Astrocyte (in vitro differentiated cells and primary cell): ENCODE data around the gene CABP1.

Experiments used
- CTCF ChIP-seq: IDR thresholded peaks from 2 replicates; pipeline ENCODE4 v1.5.1; 2011; ENCODE audit warnings: low read depth, mild to moderate bottlenecking, inconsistent platforms, low read length, moderate library complexity; ENCODE audit not compliant: insufficient read depth
- EZH2 ChIP-seq: IDR thresholded peaks from 2 replicates; pipeline ENCODE4 v1.6.1; 2012; ENCODE audit warnings: mild to moderate bottlenecking, low read length, inconsistent platforms; ENCODE audit not compliant: insufficient read depth

GRCh38 chr12:120653611-120654010 lies 13.2 kb downstream of the CABP1 start:
- TF ChIP-seq EZH2: no peak
- no peak for TF ChIP-seq CTCF
